K562 (cell line): ENCODE results near the gene PRICKLE2. TPM values are rescaled to one million over a fixed set of nuclear protein-coding genes. Genes with fewer than 3 reads are reported as not detected.

Source experiments
- ATAC-seq: fragments of 200-7000 bp; cut with Tn5 transposase; 3 replicates; pipeline ENCODE4 v1.9.1; 2020; ENCODE audit warnings: moderate library complexity
- BruUV-seq: library from RNA; stranded (reverse); fragments of 400-500 nt; replicated peaks from 2 replicates; lab custom pipeline; 2021; lab: Mats Ljungman, UMichigan
- CTCF ChIA-PET: fragments of 300-600 bp; formaldehyde crosslinking; extraction: SDS; loops from one replicate; lab custom pipeline; 2021; ENCODE audit warnings: low intra/inter-chr PET ratio; lab: Yijun Ruan, JAX
- POLR2A ChIA-PET: fragments of 300-600, 350-650 bp; sonication (Branson Sonifier 250); formaldehyde crosslinking; extraction: SDS; loops from one replicate; lab custom pipeline; 2021; ENCODE audit warnings: antibody characterized with exemption, inconsistent platforms; lab: Yijun Ruan, JAX
- DNase-seq, 4 experiments: peaks; one replicate each; pipeline versions ENCODE4 v3.0.0 to v3.0.0-alpha.2; 2011 to 2018; ENCODE audit warnings: low spot score in 3 of 4, mixed read lengths in 3 of 4; ENCODE audit errors: extremely low read depth in 1 of 4
- FAIRE-seq: peaks from 2 replicates; lab custom pipeline; 2011; peaks lifted over from hg19 to GRCh38; lab: Jason Lieb, UNC
- H2AFZ ChIP-seq: 2 replicates; pipeline ENCODE4 v1.6.0; 2011; ENCODE audit warnings: low read depth, low read length, control low read depth, inconsistent platforms
- H3K27ac ChIP-seq: fragments of 200-600 bp; 3 replicates; pipeline ENCODE4 v1.8.0; 2011; ENCODE audit warnings: low read depth, mild to moderate bottlenecking, control low read depth, inconsistent platforms, low read length, moderate library complexity, mixed read lengths; ENCODE audit errors: extremely low read depth
- H3K27me3 ChIP-seq, 2 experiments: fragments of 300-600 bp in 1 of 2; 2 replicates in 1 of 2; 3 replicates in 1 of 2; pipeline versions ENCODE4 v1.6.0 to v1.8.0; 2011; ENCODE audit warnings: inconsistent platforms in 2 of 2, low read length in 2 of 2, mild to moderate bottlenecking in 1 of 2, mixed read lengths in 1 of 2, moderate library complexity in 1 of 2; ENCODE audit not compliant: control insufficient read depth in 2 of 2, insufficient read depth in 2 of 2
- H3K36me3 ChIP-seq: fragments of 300-600 bp; 3 replicates; pipeline ENCODE4 v1.8.0; 2011; ENCODE audit warnings: mild to moderate bottlenecking, low read length, inconsistent platforms; ENCODE audit not compliant: control insufficient read depth, insufficient read depth
- H3K4me1 ChIP-seq, 2 experiments: fragments of 200-600 bp in 1 of 2; replicated peaks in 1 of 2; 2 replicates in 1 of 2; 3 replicates in 1 of 2; pipeline versions ENCODE4 v1.5.1 to v1.8.0; 2011; ENCODE audit warnings: inconsistent platforms in 2 of 2, low read length in 2 of 2, mild to moderate bottlenecking in 1 of 2, mixed read lengths in 1 of 2, moderate library complexity in 1 of 2; ENCODE audit not compliant: control insufficient read depth in 2 of 2, insufficient read depth in 2 of 2
- H3K4me2 ChIP-seq: 2 replicates; pipeline ENCODE4 v1.6.1; 2011; ENCODE audit warnings: low read length, control low read depth, inconsistent platforms, mixed read lengths; ENCODE audit not compliant: insufficient read depth
- H3K4me3 ChIP-seq: fragments of 200-600 bp; sonication (generic), shearing (Covaris generic); 2 replicates; pipeline ENCODE4 v1.5.1; 2016; ENCODE audit warnings: control low read depth, inconsistent platforms
- H3K79me2 ChIP-seq: fragments of 200-600 bp; 3 replicates; pipeline ENCODE4 v1.8.0; 2011; ENCODE audit warnings: low read length, inconsistent platforms; ENCODE audit not compliant: control insufficient read depth, insufficient read depth
- H3K9ac ChIP-seq, 2 experiments: 2 replicates each; pipeline versions ENCODE4 v1.6.0 to v1.6.1; 2011; ENCODE audit warnings: low read depth in 2 of 2, low read length in 2 of 2, control low read depth in 1 of 2, inconsistent platforms in 1 of 2, mild to moderate bottlenecking in 1 of 2, mixed read lengths in 1 of 2; ENCODE audit not compliant: insufficient read depth in 1 of 2
- H3K9me1 ChIP-seq: one replicate; pipeline ENCODE4 v1.6.0; 2011; ENCODE audit warnings: inconsistent platforms, mild to moderate bottlenecking, low read length, moderate library complexity; ENCODE audit not compliant: control insufficient read depth, insufficient read depth
- H3K9me3 ChIP-seq: replicated peaks from 2 replicates; pipeline ENCODE4 v1.5.1; 2011; ENCODE audit warnings: low read depth, low read length, inconsistent platforms; ENCODE audit not compliant: control insufficient read depth, insufficient read depth
- H4K20me1 ChIP-seq: replicated peaks from 2 replicates; pipeline ENCODE4 v1.6.1; 2011; ENCODE audit warnings: low read length, inconsistent platforms, mixed read lengths; ENCODE audit not compliant: control insufficient read depth, insufficient read depth
- CHCHD3 ChIP-seq: fragments of 250-450 bp; sonication (Bioruptor Pico); IDR thresholded peaks from 2 replicates; pipeline ENCODE4 v2.1.2; 2022; ENCODE audit warnings: mild to moderate bottlenecking
- E2F1 ChIP-seq: sonication (generic); formaldehyde crosslinking; IDR thresholded peaks from 2 replicates; pipeline ENCODE4 v1.8.1; 2023; ENCODE audit warnings: mild to moderate bottlenecking, missing genetic modification reagents, moderate library complexity
- E2F8 ChIP-seq: fragments of 450-650 bp; IDR thresholded peaks from 2 replicates; pipeline ENCODE4 v1.7.1; 2018; ENCODE audit warnings: mild to moderate bottlenecking, low read depth; ENCODE audit not compliant: partially characterized antibody
- HBP1 ChIP-seq: fragments of 450-650 bp; formaldehyde crosslinking; IDR thresholded peaks from 2 replicates; pipeline ENCODE4 v1.4.0; 2022; ENCODE audit warnings: missing genetic modification characterization
- ILF3 ChIP-seq: fragments of 450-650 bp; IDR thresholded peaks from 2 replicates; pipeline ENCODE4 v1.6.1; 2018; ENCODE audit warnings: antibody characterized with exemption, mild to moderate bottlenecking, moderate library complexity, borderline replicate concordance
- MAFK ChIP-seq: IDR thresholded peaks from 2 replicates; pipeline ENCODE4 v1.6.1; 2011; ENCODE audit warnings: low read length, improper control_type of control experiment
- MLX ChIP-seq, 2 experiments: fragments of 450-650 bp in 1 of 2; sonication (generic) in 1 of 2; formaldehyde crosslinking; conservative IDR thresholded peaks; 2 replicates each; pipeline versions ENCODE4 v1.4.0 to v1.8.1; 2020 to 2022; ENCODE audit warnings: mild to moderate bottlenecking in 1 of 2, missing genetic modification reagents in 1 of 2
- POLR3G ChIP-seq: IDR thresholded peaks from 2 replicates; pipeline ENCODE4 v1.6.1; 2011; ENCODE audit not compliant: insufficient read length, insufficient replicate concordance; ENCODE audit errors: extremely low read depth
- PREB ChIP-seq: sonication (generic); formaldehyde crosslinking; IDR thresholded peaks from 2 replicates; pipeline ENCODE4 v1.8.1; 2023; ENCODE audit warnings: mild to moderate bottlenecking, missing genetic modification reagents
- RAD51 ChIP-seq: fragments of 450-650 bp; IDR thresholded peaks from 2 replicates; pipeline ENCODE4 v1.7.1; 2016; ENCODE audit warnings: low read depth, mild to moderate bottlenecking, borderline replicate concordance
- TBP ChIP-seq: optimal IDR thresholded peaks from 2 replicates; pipeline ENCODE3; 2011; ENCODE audit warnings: low read depth, low read length, improper control_type of control experiment
- ZBTB34 ChIP-seq: fragments of 250-450 bp; sonication (Bioruptor Pico); IDR thresholded peaks from 2 replicates; pipeline ENCODE4 v1.8.0; 2021; ENCODE audit warnings: mild to moderate bottlenecking, moderate library complexity
- ZNF217 ChIP-seq: sonication (generic); formaldehyde crosslinking; IDR thresholded peaks from 2 replicates; pipeline ENCODE4 v1.8.0; 2022; ENCODE audit warnings: mild to moderate bottlenecking, missing genetic modification reagents
- WGBS: fragments of 100-300 bp; shearing (Covaris generic); methylation state at CpG from one replicate; pipeline ENCODE4 v1.1.6; 2016; ENCODE audit warnings: low coverage, mixed read lengths; ENCODE audit not compliant: insufficient coverage; ENCODE audit errors: missing lambda C conversion rate; 5-methylcytosine and 5-hydroxymethylcytosine counted together
- in situ Hi-C: fragments of 300-500 bp; cut with MboI; formaldehyde crosslinking; loops from 4 replicates; pipeline ENCODE4 v1.15.0; 2018; ENCODE audit warnings: inconsistent platforms, mixed read lengths
- intact Hi-C: fragments of 100-400 bp; cut with micrococcal nuclease; formaldehyde crosslinking; loops from 2 replicates; pipeline ENCODE4 v1.14.2; 2022
- polyA plus RNA-seq, 8 experiments: library from polyadenylated mRNA; depleted of rRNA in 4 of 8; stranded (reverse) in 5 of 8; unstranded in 3 of 8; fragments of >200 nt; fragmentation: Nextera tagmentation in 2 of 8; fragmentation: Illumina TruSeq in 1 of 8; extraction: Ambion mirVana in 2 of 8; extraction: Trizol in 1 of 8; gene quantifications; 2 replicates each; pipeline versions ENCODE4 v1.2.1 to v1.2.3, GENCODE V29; 2011 to 2014; ENCODE audit warnings: inconsistent platforms in 1 of 8, missing spikeins in 1 of 8
- total RNA-seq, 7 experiments: library from RNA; depleted of rRNA in 6 of 7; stranded (reverse); fragments of >200 nt in 6 of 7; fragmentation: Illumina TruSeq in 2 of 7; extraction: Trizol in 2 of 7; gene quantifications; 2 replicates each; pipeline versions ENCODE4 v1.2.1 to v1.2.3, GENCODE V29; 2011 to 2021; ENCODE audit warnings: low replicate concordance in 1 of 7

Gene PRICKLE2
- total and polyA plus RNA-seq, 9 of the 15 experiments (the other 6 are each of a cell fraction or from before 2014, with no cell fraction given), result 0.07 to 0.09 TPM; not detected in 7

- Histone ChIP-seq H3K36me3 (no peaks in the 10 kb centered on the region), H3K9me3 (no peaks in the 10 kb centered on the region), H3K27me3 (peaks cover 0 to 5% of the 10 kb centered on the region in 2 experiments; a peak in 2 of 5 replicates), H3K4me2 (no peak overlapping the region), H3K9me1 (no peaks in the 10 kb centered on the region), H3K4me3 (no peak overlapping the region), H3K4me1 (no peaks in the 10 kb centered on the region), H2AFZ (no peak overlapping the region), H3K27ac (no peak overlapping the region), H3K9ac (no peak overlapping the region), H3K79me2 (no peaks in the 10 kb centered on the region), H4K20me1 (no peaks in the 10 kb centered on the region)
- WGBS, result 0% methylated on average over 3 of the region's 3 CpGs
- DNase-seq, result no peak
- FAIRE-seq, result no peak
- intact Hi-C loops, result no loop called here
- BruUV-seq, result no TSS peak
- TF ChIP-seq RAD51, result no peak
- no peak for TF ChIP-seq E2F8
- no peak for TF ChIP-seq CHCHD3
- no peak for TF ChIP-seq ZBTB34 (CRISPR knock-in tag)
- TF ChIP-seq PREB (CRISPR knock-in tag), result no peak
- no peak for TF ChIP-seq POLR3G
- no peak for TF ChIP-seq ILF3
- no peak for TF ChIP-seq MLX (CRISPR knock-in tag; conservative IDR thresholded peaks at IDR 0.05)
- no peak for TF ChIP-seq HBP1 (CRISPR knock-in tag)
- no peak for TF ChIP-seq E2F1 (CRISPR knock-in tag)
- TF ChIP-seq TBP, result no peak
- TF ChIP-seq MAFK, result no peak
- no peak for TF ChIP-seq ZNF217 (CRISPR knock-in tag)
- ChIA-PET CTCF (no interaction called here), POLR2A (no interaction called here)
- ATAC-seq, result no peak
- in situ Hi-C loops, result no loop called here
Measured at GRCh38 chr3:64215559-64215958, 9.7 kb downstream of the PRICKLE2 start.
